Smooth muscle cell (in vitro differentiated cells): ENCODE data around the gene CARMIL1. TPM values are rescaled to one million over a fixed set of nuclear protein-coding genes. Genes with fewer than 3 reads are reported as not detected.

Experiments
- DNase-seq: peaks from one replicate; lab custom pipeline; 2025; ENCODE audit not compliant: unreplicated experiment; lab: John Stamatoyannopoulos, UW
- H2AFZ ChIP-seq: fragments of 200-600 bp; sonication (generic); 2 replicates; pipeline ENCODE4 v1.6.0; 2016; ENCODE audit warnings: antibody characterized with exemption, low read depth, mild to moderate bottlenecking
- H3F3A ChIP-seq: fragments of 200-600 bp; sonication (generic); 2 replicates; pipeline ENCODE4 v1.6.0; 2017; ENCODE audit warnings: antibody characterized with exemption, low read depth
- H3K27ac ChIP-seq: fragments of 200-600 bp; sonication (generic); 2 replicates; pipeline ENCODE4 v1.5.1; 2016; ENCODE audit warnings: low read depth, mild to moderate bottlenecking
- H3K27me3 ChIP-seq: fragments of 200-600 bp; sonication (generic); 2 replicates; pipeline ENCODE4 v1.6.1; 2016; ENCODE audit warnings: low read depth, mild to moderate bottlenecking
- H3K36me3 ChIP-seq: fragments of 200-600 bp; sonication (generic); 2 replicates; pipeline ENCODE4 v1.5.1; 2016; ENCODE audit warnings: low read depth
- H3K4me1 ChIP-seq: fragments of 200-600 bp; sonication (generic); 2 replicates; pipeline ENCODE4 v1.5.1; 2016; ENCODE audit warnings: low read depth
- H3K4me2 ChIP-seq: fragments of 200-600 bp; sonication (generic); 2 replicates; pipeline ENCODE4 v1.6.0; 2016; ENCODE audit warnings: mild to moderate bottlenecking
- H3K4me3 ChIP-seq: fragments of 200-600 bp; sonication (generic); 2 replicates; pipeline ENCODE4 v1.5.1; 2016; ENCODE audit warnings: mild to moderate bottlenecking
- H3K79me2 ChIP-seq: fragments of 200-600 bp; sonication (generic); 2 replicates; pipeline ENCODE4 v1.6.0; 2016; ENCODE audit warnings: low read depth, mild to moderate bottlenecking
- H3K9ac ChIP-seq: fragments of 200-600 bp; sonication (generic); 2 replicates; pipeline ENCODE4 v1.6.0; 2016; ENCODE audit warnings: low read depth
- H3K9me3 ChIP-seq: fragments of 200-600 bp; sonication (generic); replicated peaks from 2 replicates; pipeline ENCODE4 v1.5.1; 2016; ENCODE audit warnings: low read depth
- H4K20me1 ChIP-seq: fragments of 200-600 bp; sonication (generic); 2 replicates; pipeline ENCODE4 v1.6.0; 2016; ENCODE audit warnings: low read depth
- WGBS: methylation state at CpG from one replicate; pipeline ENCODE4 v1.1.7; 2016; ENCODE audit warnings: low lambda C conversion rate; 5-methylcytosine and 5-hydroxymethylcytosine counted together
- polyA plus RNA-seq: library from polyadenylated mRNA; unstranded; fragments of >200 nt; fragmentation: Nextera tagmentation; extraction: Ambion mirVana; gene quantifications from 2 replicates; pipeline ENCODE4 v1.2.1, GENCODE V29; 2016
- total RNA-seq: library from RNA; depleted of rRNA; stranded (reverse); fragments of >200 nt; gene quantifications from 2 replicates; pipeline ENCODE4 v1.2.3, GENCODE V29; 2014
- TF ChIP-seq, protein P1 (sequence below): fragments of 200-600 bp; sonication (generic); IDR thresholded peaks from 2 replicates; pipeline ENCODE4 v1.5.1; 2017; ENCODE audit warnings: borderline replicate concordance, mild to moderate bottlenecking, antibody characterized with exemption; ENCODE audit not compliant: insufficient read depth, poor library complexity, severe bottlenecking

Gene CARMIL1
- total and polyA plus RNA-seq, 2 experiments from 2014 or later: 7.6 to 24.1 TPM

DNA sequence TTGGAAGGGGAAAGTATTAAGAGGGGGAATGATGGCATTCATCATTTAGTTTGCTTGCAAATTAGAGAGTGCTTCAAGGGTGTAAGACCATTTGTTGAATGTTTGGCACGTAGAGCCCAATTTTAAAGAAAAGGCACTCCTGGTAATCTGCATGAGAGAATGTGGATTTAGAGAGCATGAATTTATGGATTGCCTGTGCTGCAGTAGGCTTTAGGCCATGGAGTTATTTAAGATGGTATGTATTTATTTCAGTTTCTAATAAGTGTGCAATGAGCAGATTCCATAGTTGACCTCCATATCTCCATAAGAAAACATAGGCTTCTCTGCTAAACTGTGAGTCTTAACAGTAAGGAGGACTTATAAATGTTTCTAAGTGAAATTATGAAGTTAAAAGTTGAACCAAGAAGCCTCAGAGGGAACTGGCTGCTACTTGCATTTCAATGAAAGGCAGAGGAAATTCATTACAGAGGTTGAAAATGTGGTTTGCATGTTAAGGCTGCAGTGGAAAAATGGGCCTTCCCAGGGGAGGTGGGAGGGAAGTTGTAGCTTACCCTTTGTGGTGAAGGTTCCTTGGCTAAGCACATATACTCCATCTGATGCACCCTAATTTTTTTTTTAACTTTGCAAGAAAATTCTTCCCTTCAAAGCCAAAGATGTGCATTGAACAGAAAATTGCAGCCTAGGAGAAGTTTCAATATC lies 134.2 kb downstream of the CARMIL1 start:
- H3K4me3 ChIP-seq: no peak overlapping the region
- H3K36me3 ChIP-seq: no peaks in the 10 kb centered on the region
- 87% methylated on average over 1 of the region's 1 CpG for WGBS
- H3K9ac ChIP-seq: no peak overlapping the region
- H3K79me2 ChIP-seq: no peaks in the 10 kb centered on the region
- H4K20me1 ChIP-seq: peaks cover 19% of the 10 kb centered on the region
- H3K4me2 ChIP-seq: peak overlapping the region; percentile 4
- TF ChIP-seq, protein P1, sequence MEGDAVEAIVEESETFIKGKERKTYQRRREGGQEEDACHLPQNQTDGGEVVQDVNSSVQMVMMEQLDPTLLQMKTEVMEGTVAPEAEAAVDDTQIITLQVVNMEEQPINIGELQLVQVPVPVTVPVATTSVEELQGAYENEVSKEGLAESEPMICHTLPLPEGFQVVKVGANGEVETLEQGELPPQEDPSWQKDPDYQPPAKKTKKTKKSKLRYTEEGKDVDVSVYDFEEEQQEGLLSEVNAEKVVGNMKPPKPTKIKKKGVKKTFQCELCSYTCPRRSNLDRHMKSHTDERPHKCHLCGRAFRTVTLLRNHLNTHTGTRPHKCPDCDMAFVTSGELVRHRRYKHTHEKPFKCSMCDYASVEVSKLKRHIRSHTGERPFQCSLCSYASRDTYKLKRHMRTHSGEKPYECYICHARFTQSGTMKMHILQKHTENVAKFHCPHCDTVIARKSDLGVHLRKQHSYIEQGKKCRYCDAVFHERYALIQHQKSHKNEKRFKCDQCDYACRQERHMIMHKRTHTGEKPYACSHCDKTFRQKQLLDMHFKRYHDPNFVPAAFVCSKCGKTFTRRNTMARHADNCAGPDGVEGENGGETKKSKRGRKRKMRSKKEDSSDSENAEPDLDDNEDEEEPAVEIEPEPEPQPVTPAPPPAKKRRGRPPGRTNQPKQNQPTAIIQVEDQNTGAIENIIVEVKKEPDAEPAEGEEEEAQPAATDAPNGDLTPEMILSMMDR: no peak
- no peaks in the 10 kb centered on the region for H3K9me3 ChIP-seq
- DNase-seq: no peak
- H2AFZ ChIP-seq: no peak overlapping the region
- no peak overlapping the region for H3K27ac ChIP-seq
- peaks cover 9% of the 10 kb centered on the region for H3K4me1 ChIP-seq
- H3K27me3 ChIP-seq: no peaks in the 10 kb centered on the region
- H3F3A ChIP-seq: no peaks in the 10 kb centered on the region

- H2AFZ ChIP-seq: no peak overlapping the region
- H3K36me3 ChIP-seq: no peaks in the 10 kb centered on the region
- no peak overlapping the region for H3K9ac ChIP-seq
- no peak for DNase-seq
- H3F3A ChIP-seq: no peaks in the 10 kb centered on the region
- H3K4me1 ChIP-seq: peaks cover 9% of the 10 kb centered on the region
- no peaks in the 10 kb centered on the region for H3K79me2 ChIP-seq
- H3K27me3 ChIP-seq: no peaks in the 10 kb centered on the region
- H3K4me2 ChIP-seq: peak overlapping the region; percentile 4
- TF ChIP-seq, protein P1: no peak
- no peaks in the 10 kb centered on the region for H3K9me3 ChIP-seq
- WGBS: 24% methylated on average over 1 of the region's 1 CpG
- no peak overlapping the region for H3K27ac ChIP-seq
- H3K4me3 ChIP-seq: no peak overlapping the region
- peaks cover 19% of the 10 kb centered on the region for H4K20me1 ChIP-seq
Measured at GRCh38 chr6:25414168-25414567, 135.0 kb downstream of the CARMIL1 start.

GRCh38 chr6:25414755-25415154 lies 135.6 kb downstream of the CARMIL1 start:
- Histone ChIP-seq H3K79me2 (no peaks in the 10 kb centered on the region), H3K36me3 (no peaks in the 10 kb centered on the region), H4K20me1 (peaks cover 19% of the 10 kb centered on the region), H3K27ac (no peak overlapping the region), H3K4me3 (no peak overlapping the region), H3K9me3 (no peaks in the 10 kb centered on the region), H2AFZ (no peak overlapping the region), H3K4me1 (peaks cover 9% of the 10 kb centered on the region), H3F3A (no peaks in the 10 kb centered on the region), H3K27me3 (no peaks in the 10 kb centered on the region), H3K9ac (no peak overlapping the region), H3K4me2 (no peak overlapping the region)
- TF ChIP-seq, protein P1: no peak
- DNase-seq: no peak

GRCh38 chr6:25415274-25415673 lies 136.1 kb downstream of the CARMIL1 start:
- no peaks in the 10 kb centered on the region for H3K36me3 ChIP-seq
- no peak overlapping the region for H3K9ac ChIP-seq
- no peaks in the 10 kb centered on the region for H3F3A ChIP-seq
- H2AFZ ChIP-seq: no peak overlapping the region
- no peak overlapping the region for H3K4me2 ChIP-seq
- H4K20me1 ChIP-seq: peaks cover 19% of the 10 kb centered on the region
- H3K4me3 ChIP-seq: no peak overlapping the region
- peaks cover 9% of the 10 kb centered on the region for H3K4me1 ChIP-seq
- no peaks in the 10 kb centered on the region for H3K79me2 ChIP-seq
- no peaks in the 10 kb centered on the region for H3K27me3 ChIP-seq
- TF ChIP-seq, protein P1: no peak
- no peak overlapping the region for H3K27ac ChIP-seq
- H3K9me3 ChIP-seq: no peaks in the 10 kb centered on the region
- no peak for DNase-seq
- WGBS: 78% methylated on average over 2 of the region's 2 CpGs
